Measurements from ENCODE around the gene RRAS.

The RRAS gene

GRCh38 chr19:49665351-49666119 is 25.6 kb upstream of the RRAS start, which contains the start of the genes BCL2L12 and IRF3:
Gene BCL2L12 (plus strand): TSS chr19:49665933. CDS start chr19:49666693, 760 bp downstream.
Gene IRF3 (minus strand): TSS chr19:49665857. CDS start chr19:49664838, 1,019 bp downstream.
- Histone ChIP-seq H3K4me3 (peak within 1 kb of the TSS; percentile 95), H3K27ac (peak within 1 kb of the TSS; percentile 75 to 98)
- TF ChIP-seq, protein P1, sequence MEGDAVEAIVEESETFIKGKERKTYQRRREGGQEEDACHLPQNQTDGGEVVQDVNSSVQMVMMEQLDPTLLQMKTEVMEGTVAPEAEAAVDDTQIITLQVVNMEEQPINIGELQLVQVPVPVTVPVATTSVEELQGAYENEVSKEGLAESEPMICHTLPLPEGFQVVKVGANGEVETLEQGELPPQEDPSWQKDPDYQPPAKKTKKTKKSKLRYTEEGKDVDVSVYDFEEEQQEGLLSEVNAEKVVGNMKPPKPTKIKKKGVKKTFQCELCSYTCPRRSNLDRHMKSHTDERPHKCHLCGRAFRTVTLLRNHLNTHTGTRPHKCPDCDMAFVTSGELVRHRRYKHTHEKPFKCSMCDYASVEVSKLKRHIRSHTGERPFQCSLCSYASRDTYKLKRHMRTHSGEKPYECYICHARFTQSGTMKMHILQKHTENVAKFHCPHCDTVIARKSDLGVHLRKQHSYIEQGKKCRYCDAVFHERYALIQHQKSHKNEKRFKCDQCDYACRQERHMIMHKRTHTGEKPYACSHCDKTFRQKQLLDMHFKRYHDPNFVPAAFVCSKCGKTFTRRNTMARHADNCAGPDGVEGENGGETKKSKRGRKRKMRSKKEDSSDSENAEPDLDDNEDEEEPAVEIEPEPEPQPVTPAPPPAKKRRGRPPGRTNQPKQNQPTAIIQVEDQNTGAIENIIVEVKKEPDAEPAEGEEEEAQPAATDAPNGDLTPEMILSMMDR (IDR thresholded peaks at IDR 0.05) = no peak
- peak; percentile 98 for DNase-seq (ENCODE audit: low spot score)

DNA sequence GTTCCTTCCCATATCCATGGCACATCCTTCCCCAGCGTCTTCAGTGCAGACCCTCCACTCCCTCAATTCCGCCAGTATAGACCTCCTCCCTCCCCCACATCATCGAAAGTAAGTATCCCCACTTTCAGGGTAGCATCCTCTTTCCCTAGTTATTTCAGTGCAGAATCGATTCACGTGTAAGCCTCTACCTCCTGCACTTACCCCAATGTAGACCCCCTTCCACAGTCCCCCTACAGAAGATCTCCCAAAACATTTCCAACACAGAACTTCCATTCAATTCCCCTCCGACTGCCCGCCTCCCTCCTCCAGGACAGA is 25.1 kb upstream of the RRAS start:
- Histone ChIP-seq H3K27ac (peak overlapping the region; percentile 75 to 98), H3K4me3 (peak overlapping the region; percentile 95)
- DNase-seq (ENCODE audit: low spot score) = no peak
- TF ChIP-seq, protein P1 (IDR thresholded peaks at IDR 0.05) = no peak

- peak overlapping the region; percentile 95 for H3K4me3 ChIP-seq
Observed at GRCh38 chr19:49664171-49665035, 24.5 kb upstream of the RRAS start.

GRCh38 chr19:49663224-49663623 is 23.3 kb upstream of the RRAS start:
- Histone ChIP-seq H3K4me3 (no peak overlapping the region), H3K27ac (no peak overlapping the region)
- TF ChIP-seq, protein P1 (IDR thresholded peaks at IDR 0.05) = no peak
- DNase-seq (ENCODE audit: low spot score) = no peak

More at GRCh38 chr19:49664171-49665035, 24.5 kb upstream of the RRAS start:
- TF ChIP-seq, protein P1 (IDR thresholded peaks at IDR 0.05) = no peak
- peak; percentile 92 for DNase-seq (ENCODE audit: low spot score)
- H3K27ac ChIP-seq = peak overlapping the region; percentile 75 to 98

DNA sequence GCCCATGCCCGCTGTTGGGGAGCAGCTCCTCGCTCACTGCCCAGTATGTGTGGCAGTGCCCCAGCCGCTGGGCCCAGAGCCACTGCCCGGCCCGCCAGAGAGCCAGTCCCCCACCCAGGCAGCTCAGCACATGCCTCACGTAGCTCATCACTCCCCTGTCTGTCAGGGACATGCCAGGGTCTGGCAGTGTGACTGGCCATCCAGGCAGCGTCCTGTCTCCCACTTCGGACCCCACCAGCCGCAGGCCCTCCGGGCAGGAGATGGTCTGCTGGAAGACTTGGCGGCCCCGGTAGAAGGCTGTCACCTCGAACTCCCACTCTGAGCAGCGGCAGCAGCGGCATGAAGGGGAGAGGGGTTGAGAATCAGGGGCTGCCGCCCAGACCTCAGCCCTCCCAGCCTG is 22.1 kb upstream of the RRAS start:
- TF ChIP-seq, protein P1 (IDR thresholded peaks at IDR 0.05) = no peak
- Histone ChIP-seq H3K4me3 (no peak overlapping the region), H3K27ac (no peak overlapping the region)
- DNase-seq (ENCODE audit: low spot score) = no peak

DNA sequence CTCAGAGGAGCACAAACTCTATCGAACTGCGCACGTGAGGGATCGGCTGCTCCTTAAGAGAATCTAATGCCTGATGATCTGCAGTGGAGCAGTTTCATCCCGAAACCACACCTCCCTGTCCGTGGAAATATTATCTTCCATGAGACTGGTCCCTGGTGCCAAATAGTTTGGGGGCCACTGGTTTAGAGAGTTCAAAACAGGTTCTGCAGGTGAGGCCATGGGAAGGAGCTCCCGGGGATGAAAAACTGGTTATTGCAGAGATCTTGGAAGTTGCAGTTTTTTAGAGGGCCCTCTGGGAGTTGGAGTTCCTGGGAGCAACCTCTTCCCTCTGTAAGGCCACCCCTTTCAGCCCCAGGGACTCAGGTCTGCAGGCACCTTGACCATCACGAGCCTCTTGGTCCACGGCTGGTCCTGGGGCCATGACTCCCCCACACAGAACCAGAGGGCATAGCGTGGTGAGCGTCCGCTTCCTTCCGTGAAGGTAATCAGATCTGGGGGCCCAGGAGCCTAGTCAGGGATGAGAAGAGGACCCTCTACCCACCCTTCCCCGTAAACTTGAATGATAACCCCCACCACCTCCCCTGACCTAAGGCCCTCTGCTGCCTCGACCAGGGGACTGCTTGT is 20.5 kb upstream of the RRAS start:
- TF ChIP-seq, protein P1 (IDR thresholded peaks at IDR 0.05) = no peak
- no peak overlapping the region for H3K27ac ChIP-seq
- DNase-seq (ENCODE audit: low spot score) = no peak
- no peak overlapping the region for H3K4me3 ChIP-seq

Measured in coronary artery (tissue), 2 donors.